HS-5 (cell line): ENCODE measurements around the gene DCLK3.

Experiments used
- DNase-seq: peaks from one replicate; pipeline ENCODE4 v3.0.0-alpha.2; 2012; ENCODE audit warnings: low read depth

DCLK3 gene

DNA sequence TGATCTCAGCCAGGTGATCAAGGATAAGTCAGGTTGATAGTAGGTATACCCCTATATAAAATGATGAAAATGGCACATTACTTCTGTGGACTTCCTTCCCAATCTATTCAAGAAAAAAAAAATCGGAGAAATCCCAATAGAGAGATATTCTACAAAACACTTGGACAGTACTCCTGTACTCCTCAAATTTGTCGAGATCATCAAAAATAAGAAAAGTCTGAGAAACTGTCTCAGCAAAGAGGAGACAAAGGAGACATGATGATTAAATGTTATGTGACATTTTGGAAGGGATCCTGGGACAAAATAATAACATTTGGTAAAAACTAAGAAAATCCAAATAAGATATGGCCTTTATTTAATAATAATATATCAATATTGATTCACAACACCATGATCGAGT, 94.6 kb downstream of the DCLK3 start:
- no peak for DNase-seq

DNA sequence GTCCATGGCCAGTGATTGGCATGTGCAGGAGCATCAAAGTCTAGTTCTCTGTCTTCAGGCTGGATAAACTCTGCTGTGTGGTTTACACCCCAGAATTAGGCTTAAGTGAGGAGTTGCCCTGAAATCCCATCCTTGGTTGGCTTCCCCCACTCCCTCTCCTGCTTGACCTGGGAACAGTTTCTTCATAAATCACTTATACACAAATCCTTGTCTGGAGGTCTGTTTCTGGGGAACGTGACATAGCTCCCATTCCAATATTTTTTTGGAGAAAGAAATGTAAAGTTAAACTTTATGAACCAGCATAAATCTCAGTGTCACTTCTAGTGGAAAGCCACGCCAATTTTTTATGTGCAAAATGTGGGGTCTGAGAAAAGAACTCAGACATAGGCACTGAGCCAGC, 98.2 kb downstream of the DCLK3 start:
- no peak for DNase-seq

DNA sequence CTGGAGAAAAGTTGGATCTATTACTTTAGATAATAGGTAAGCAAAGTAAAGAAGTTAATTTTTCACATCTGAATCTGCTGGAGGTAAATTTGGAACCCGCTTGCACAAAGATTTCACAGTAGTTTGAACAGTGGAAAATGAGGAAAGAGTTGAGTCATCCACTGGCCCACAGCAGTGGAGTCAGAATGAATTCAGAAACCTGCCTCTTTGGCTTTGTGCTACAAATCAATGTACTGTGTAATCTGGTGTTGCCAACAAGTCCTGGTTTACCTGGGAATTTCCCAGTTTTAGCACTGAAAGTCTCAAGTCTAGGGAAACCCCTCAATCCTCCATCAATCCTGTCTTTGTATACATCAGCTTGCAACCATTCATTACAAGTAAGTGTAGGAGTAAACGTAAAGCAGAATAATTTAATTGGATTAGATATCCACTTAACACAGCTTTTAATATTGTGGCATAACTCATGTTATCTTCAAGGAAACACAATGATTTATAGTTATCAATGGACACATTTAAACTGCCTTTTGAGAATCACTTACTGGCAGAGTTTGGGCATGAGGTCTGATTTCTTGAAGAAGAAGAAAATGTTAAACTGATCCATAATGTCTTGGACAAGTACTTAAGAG, 100.6 kb downstream of the DCLK3 start:
- no peak for DNase-seq

DNA sequence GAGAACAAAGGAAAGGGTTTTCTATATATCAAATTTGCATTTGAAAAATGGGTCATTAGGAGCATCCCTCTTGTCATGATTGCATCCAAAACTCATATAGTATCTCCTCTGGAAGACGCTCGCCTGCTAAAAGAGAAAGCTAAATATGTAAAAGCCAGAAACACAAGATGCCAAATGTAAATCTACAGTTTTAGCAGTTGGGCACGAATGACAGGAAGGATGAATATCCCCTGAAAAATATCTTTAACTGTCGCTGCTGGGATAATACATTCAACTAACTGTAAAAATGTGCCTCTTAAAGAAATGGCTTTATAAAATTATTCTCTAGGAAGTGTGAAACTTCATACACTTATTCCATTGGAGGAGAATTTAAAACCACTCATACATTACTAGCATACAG, 101.7 kb downstream of the DCLK3 start:
- no peak for DNase-seq
